Left lung (tissue), 10 donors: Measurements from ENCODE around the gene BRI3. TPM values are rescaled to one million over a fixed set of nuclear protein-coding genes. Genes with fewer than 3 reads are reported as not detected.

ENCODE experiments used
- ATAC-seq: fragments of 200-7000 bp; cut with Tn5 transposase; one replicate; pipeline ENCODE4 v1.9.1; 2020; ENCODE audit warnings: moderate library complexity
- DNase-seq, 4 donors: peaks; one replicate each; pipeline ENCODE4 v3.0.0-alpha.2; 2013 to 2020
- H3K27ac ChIP-seq, 2 donors: fragments of 200-600 bp; sonication (generic) in 1 of 2; one replicate each; pipeline versions ENCODE4 v1.5.0 to v1.8.0; 2020 to 2021
- H3K27me3 ChIP-seq, 2 donors: fragments of 200-600 bp; sonication (generic) in 1 of 2; one replicate each; pipeline versions ENCODE4 v1.5.0 to v1.8.0; 2020 to 2021
- H3K36me3 ChIP-seq, 2 donors: fragments of 200-600 bp; sonication (generic) in 1 of 2; one replicate each; pipeline versions ENCODE4 v1.5.0 to v1.8.0; 2020 to 2021
- H3K4me1 ChIP-seq, 2 donors: fragments of 200-600 bp; one replicate each; pipeline ENCODE4 v1.8.0; 2021
- H3K4me3 ChIP-seq, 2 donors: fragments of 200-600 bp; sonication (generic) in 1 of 2; one replicate each; pipeline versions ENCODE4 v1.5.0 to v1.8.0; 2020 to 2021; ENCODE audit warnings: mild to moderate bottlenecking in 1 of 2
- H3K9me3 ChIP-seq, 2 donors: fragments of 200-600 bp; sonication (generic) in 1 of 2; one replicate each; pipeline versions ENCODE4 v1.5.0 to v1.8.0; 2020 to 2021
- intact Hi-C, 2 donors: fragments of 100-400 bp; cut with DNase I; formaldehyde crosslinking; loops; one replicate each; pipeline versions ENCODE4 v1.11.2 to v1.14.2; 2022
- polyA plus RNA-seq, 6 donors: library from polyadenylated mRNA; unstranded; fragments of 120-200 nt; gene quantifications; one replicate each; pipeline ENCODE4 v1.2.1, GENCODE V29; 2013; ENCODE audit not compliant: insufficient read length in 6 of 6
- total RNA-seq, 2 donors: library from RNA; stranded (reverse); fragmentation: NEBNext Ultra II Directional; extraction: Animal tissue kit (Norgen Biotek cat#: 25700); gene quantifications; one replicate each; pipeline ENCODE4 v1.2.1, GENCODE V29; 2021
- TF ChIP-seq, protein P1 (sequence below), 2 donors: fragments of 200-600 bp; sonication (generic) in 1 of 2; IDR thresholded peaks; one replicate each; pipeline versions ENCODE4 v1.5.0 to v1.8.0; 2021; ENCODE audit warnings: antibody characterized with exemption in 2 of 2
- donor health status: DM: no; HTN: yes; CAD: no.
- donor health status: DM: no; HTN: no; CAD: no.

BRI3 gene
- total and polyA plus RNA-seq, 8 donors: 86.1 to 505 (median 106) TPM

DNA sequence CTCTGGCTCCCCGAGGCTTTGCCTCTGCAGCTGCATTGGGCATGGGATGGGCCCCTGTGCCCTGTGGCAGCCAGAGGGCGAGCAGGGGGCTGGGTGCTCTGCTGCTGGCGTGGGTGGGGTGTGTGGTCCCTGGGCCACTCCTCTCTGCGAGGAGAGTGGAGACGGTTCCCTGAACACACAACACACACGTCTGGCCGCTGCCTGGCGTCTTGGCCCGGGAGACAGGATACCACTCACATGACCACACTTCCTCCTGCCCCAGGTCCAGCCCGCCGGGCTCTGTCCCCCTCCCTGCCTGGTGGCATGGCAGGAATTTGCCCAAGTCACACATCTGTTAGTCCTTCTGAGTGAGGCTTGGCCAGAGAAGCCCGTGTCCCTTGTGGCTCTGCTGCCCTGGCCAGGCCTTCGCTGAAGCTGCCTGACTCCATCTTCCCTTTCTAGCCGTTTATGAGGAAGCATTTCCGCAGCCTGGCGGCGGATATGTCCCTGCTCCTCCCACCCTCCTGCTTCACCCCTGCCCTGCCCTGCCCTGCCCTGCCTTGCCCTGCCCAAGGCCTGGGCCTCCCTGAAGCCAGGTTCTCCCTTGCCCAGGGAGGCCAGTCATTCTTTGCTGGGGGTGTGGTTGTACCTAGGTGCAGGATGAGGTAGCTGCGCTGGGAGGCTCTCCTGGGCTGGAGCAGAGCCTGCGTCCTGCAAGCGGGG lies 3.0 kb downstream of the BRI3 start:
- Histone ChIP-seq H3K4me3 (peak overlapping the region; percentile 79), H3K27ac (peak overlapping the region; percentile 95 to 97), H3K9me3 (no peaks in the 10 kb centered on the region), H3K36me3 (peaks cover 0 to 70% of the 10 kb centered on the region in 2 donors), H3K4me1 (peaks cover 41 to 70% of the 10 kb centered on the region in 2 donors), H3K27me3 (no peaks in the 10 kb centered on the region)
- TF ChIP-seq, protein P1, sequence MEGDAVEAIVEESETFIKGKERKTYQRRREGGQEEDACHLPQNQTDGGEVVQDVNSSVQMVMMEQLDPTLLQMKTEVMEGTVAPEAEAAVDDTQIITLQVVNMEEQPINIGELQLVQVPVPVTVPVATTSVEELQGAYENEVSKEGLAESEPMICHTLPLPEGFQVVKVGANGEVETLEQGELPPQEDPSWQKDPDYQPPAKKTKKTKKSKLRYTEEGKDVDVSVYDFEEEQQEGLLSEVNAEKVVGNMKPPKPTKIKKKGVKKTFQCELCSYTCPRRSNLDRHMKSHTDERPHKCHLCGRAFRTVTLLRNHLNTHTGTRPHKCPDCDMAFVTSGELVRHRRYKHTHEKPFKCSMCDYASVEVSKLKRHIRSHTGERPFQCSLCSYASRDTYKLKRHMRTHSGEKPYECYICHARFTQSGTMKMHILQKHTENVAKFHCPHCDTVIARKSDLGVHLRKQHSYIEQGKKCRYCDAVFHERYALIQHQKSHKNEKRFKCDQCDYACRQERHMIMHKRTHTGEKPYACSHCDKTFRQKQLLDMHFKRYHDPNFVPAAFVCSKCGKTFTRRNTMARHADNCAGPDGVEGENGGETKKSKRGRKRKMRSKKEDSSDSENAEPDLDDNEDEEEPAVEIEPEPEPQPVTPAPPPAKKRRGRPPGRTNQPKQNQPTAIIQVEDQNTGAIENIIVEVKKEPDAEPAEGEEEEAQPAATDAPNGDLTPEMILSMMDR (IDR thresholded peaks at IDR 0.05): peak in 1 of 2 donors; percentile 22
- DNase-seq: peak in 3 of 4 donors; percentile 44 to 96 (median 92)
- intact Hi-C loops: no loop called here
- peak; percentile 49 for ATAC-seq

DNA sequence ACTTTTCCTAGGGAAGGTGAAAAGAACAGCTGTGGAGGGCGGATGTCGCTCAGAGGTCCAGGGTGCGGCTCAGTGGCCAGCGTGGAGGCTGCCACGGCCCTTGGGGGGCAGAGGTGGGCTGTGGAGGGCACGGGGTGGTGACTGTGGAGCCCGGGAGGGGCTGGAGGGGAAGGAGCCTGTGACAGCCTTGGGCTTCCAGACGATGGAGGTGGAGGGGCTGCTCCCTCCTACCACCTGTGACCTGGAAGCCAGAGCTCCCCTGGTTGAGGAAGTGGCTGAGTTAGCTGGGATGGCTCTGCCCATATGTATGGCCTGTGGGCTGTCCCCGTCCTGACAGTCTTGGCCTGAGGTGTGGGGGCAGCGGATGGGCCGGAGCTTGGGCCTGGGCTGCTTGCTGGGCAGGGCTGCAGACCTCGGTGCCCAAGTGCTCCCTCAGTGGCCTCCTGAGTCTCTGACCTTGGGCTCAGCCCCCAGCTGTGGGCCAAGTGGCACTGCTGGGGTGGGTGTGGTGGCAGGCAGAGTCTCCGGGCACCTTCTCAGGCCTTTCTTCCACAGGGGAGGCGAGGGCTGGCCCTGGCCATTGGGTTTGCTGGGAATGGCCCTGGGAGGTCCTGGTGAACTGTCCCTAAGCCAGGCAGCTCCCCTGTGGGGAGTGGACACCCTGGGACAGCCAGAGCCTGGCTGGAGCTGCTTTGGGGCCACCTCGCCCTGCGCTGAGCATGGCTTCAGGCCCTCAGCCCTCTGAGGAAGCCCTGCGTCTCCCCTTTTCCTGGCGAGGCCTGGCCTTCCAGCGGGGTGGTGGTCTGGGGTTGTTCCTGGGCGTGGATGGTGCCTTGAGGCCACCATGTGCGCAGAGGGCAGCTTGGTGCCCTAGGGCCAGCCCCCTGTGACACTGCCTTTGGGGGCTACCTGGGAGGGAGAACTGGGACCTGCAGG lies 3.9 kb downstream of the BRI3 start:
- H3K36me3 ChIP-seq: peaks cover 0 to 79% of the 10 kb centered on the region in 2 donors
- H3K27ac ChIP-seq: peak overlapping the region; percentile 95 to 97
- intact Hi-C loops: no loop called here
- H3K4me1 ChIP-seq: peaks cover 41 to 66% of the 10 kb centered on the region in 2 donors
- TF ChIP-seq, protein P1 (IDR thresholded peaks at IDR 0.05): no peak
- no peaks in the 10 kb centered on the region for H3K9me3 ChIP-seq
- ATAC-seq (no peak), DNase-seq (no peak)
- no peaks in the 10 kb centered on the region for H3K27me3 ChIP-seq
- H3K4me3 ChIP-seq: peak overlapping the region; percentile 79

DNA sequence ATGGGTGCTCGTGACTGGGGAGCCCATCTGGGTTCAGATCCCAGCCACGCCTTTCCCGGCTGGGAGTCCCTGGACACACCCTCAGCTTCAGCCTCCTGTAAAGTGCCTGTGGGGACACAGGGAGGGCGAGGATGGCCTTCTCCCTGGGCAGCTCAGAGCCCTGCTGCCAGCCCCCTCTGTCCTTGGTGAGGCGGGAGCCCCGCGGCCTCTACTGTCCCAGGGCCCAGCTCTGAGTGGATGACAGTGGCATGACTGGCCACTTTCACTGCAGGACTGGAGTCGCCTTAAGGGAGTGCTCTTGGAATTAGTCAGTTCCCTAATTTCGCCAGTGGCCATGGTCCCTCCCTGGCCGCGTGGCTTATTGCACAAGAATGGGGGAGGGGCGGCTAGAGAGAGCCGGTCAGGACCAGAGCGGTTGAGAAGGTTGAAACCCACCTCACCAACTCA lies 4.6 kb downstream of the BRI3 start:
- H3K4me3 ChIP-seq: peak overlapping the region; percentile 79

DNA sequence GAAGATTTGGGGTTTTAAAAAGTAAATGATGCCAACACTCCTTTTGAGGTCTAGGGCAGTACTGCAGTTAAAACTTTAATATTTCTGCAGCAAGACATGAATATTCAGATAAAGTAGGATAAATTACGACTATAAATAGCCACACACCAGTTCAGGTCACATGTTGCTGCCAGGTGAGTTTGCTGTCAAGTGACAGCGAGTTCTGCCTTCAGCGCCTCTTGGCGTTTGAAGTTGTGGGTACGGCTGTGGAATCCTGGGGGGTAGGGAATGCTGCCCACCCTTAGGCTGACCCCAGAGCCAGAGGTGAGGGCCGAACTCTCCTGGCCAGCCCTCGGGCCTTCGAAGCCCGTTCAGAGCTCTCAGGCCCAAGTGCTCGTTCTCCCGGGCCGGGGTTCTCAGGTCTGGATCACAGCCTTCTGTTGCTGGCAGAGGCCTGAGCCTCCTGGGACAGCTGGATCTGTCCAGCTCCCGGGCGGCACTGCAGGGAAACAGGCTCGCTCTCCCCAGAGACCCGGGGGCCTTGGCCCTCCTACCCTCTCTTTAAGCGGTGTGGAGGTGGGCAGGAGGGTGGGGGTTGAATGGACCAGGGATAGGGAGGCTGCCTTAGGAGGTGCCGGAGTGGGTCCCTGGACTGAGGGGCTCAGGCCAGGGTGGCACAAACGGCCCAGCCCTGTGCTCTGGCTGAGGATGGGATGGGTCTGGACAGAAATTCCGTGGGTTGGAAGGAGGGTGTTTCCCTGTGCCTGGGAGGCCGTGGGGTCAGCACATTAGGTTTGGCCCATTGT lies 5.4 kb downstream of the BRI3 start:
- H3K36me3 ChIP-seq: peaks cover 0 to 93% of the 10 kb centered on the region in 2 donors

More for the DNA sequence above, 4.6 kb downstream of the BRI3 start:
- TF ChIP-seq, protein P1 (IDR thresholded peaks at IDR 0.05): no peak
- peaks cover 41 to 67% of the 10 kb centered on the region in 2 donors for H3K4me1 ChIP-seq
- no peaks in the 10 kb centered on the region for H3K9me3 ChIP-seq
- H3K27me3 ChIP-seq: no peaks in the 10 kb centered on the region
- peaks cover 0 to 86% of the 10 kb centered on the region in 2 donors for H3K36me3 ChIP-seq
- peak; percentile 13 for ATAC-seq
- intact Hi-C loops: no loop called here
- peak overlapping the region; percentile 95 to 97 for H3K27ac ChIP-seq
- peak in 2 of 4 donors; percentile 86 to 94 for DNase-seq

More for the DNA sequence above, 5.4 kb downstream of the BRI3 start:
- Histone ChIP-seq H3K27me3 (no peaks in the 10 kb centered on the region), H3K27ac (peak overlapping the region; percentile 95 to 97), H3K4me3 (peak overlapping the region in 1 of 2 donors; percentile 79), H3K9me3 (no peaks in the 10 kb centered on the region), H3K4me1 (peaks cover 41 to 67% of the 10 kb centered on the region in 2 donors)
- ATAC-seq: no peak
- TF ChIP-seq, protein P1 (IDR thresholded peaks at IDR 0.05): no peak
- DNase-seq: no peak
- intact Hi-C loops: no loop called here
